UCSD-AML1 (cell line): ENCODE measurements around the gene SRGAP3.

Experiments used
- DNase-seq: peaks from one replicate; lab custom pipeline; 2025; ENCODE audit not compliant: unreplicated experiment; lab: John Stamatoyannopoulos, UW

The SRGAP3 gene

GRCh38 chr3:9254764-9255163 lies 5.3 kb upstream of the SRGAP3 start:
- DNase-seq = no peak

GRCh38 chr3:9253327-9253726 lies 3.9 kb upstream of the SRGAP3 start:
- no peak for DNase-seq

GRCh38 chr3:9251055-9251786 lies 1.8 kb upstream of the SRGAP3 start:
- DNase-seq = no peak

- DNase-seq = no peak
Observed at GRCh38 chr3:9250236-9250635, 790 bp upstream of the SRGAP3 start.

- DNase-seq = no peak
Observed at GRCh38 chr3:9248522-9249271, 749 bp downstream of the SRGAP3 start.

DNA sequence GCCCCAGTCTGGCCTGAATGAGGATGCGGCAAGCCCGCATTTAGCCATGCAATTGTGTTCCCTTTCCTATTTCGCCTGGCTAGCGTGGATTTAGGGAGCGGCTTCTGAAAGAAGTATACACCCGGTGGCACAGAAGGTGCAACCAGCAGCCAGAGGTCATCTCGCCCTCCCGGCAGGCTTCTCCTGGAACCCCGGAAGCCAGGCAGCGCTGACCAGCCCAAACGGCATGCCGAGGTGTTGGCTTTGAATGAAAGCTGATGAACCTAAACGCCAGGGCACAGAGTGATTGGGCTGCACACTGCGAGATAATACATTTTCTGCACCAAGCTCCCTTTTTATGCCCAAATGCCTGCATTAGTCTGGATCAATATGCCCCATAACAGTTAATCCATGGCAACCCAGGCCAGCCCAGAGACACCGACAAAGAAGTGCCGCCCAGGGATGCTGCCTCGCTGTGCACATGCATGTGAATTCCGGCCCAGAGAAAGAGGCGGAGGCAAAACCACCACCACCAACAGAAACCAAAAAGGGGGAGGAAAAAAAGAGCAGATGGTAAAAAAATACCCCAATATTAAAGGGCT lies 1.4 kb downstream of the SRGAP3 start:
- DNase-seq = no peak

- no peak for DNase-seq
Observed at GRCh38 chr3:9247361-9247940, 2.0 kb downstream of the SRGAP3 start.

GRCh38 chr3:9246189-9246588 lies 3.3 kb downstream of the SRGAP3 start:
- no peak for DNase-seq

DNA sequence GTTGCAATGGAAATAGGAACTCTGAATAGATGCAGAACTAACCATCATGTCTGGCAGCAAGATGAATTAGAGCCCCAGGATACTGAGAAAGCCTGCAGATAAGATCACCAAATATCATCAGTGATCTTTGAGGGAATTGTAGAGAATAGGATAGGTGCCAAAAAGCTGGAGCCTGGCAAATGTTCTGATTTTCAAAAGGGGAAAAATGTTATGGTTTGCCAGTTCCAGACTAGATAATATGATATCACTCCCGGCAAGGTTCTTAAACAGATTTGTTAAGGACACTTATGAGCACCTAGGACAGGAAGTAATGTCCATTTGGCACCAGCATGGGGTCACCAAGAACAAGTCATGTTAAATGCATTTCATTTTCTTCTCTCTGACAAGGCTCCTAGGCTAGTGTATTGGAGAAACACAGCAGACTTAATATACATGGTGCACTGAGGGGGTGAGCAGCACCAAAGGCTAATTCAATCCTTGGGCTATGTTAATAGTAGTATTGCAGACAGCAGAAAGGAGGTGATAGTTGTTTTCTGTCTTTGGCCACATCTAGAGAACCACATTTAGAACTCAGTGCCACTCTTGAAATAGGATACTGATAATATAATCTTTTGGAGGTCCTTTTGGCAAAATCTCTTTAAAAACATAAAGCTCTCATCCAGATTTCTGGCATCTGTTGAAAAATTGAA lies 4.8 kb downstream of the SRGAP3 start:
- DNase-seq = no peak

- DNase-seq = no peak
Observed at GRCh38 chr3:9241956-9242355, 7.5 kb downstream of the SRGAP3 start.

DNA sequence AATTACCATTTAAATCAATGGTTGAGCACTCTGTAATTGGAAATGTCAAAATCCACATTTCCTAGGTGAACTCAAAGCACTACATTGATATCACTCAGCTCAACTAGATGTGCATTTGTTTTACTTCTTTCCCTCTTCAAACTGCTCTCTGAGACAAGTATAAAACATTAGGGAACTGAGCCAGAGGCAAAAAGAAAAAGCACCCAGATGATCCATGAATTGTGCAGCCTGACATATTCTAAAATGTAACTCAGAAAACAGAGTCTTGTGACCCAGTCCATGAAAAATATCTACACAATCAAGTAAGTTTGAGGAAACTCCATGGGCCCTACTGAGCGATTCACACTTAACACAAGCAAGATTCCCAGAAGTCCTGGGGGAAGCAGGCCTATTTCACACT lies 9.8 kb downstream of the SRGAP3 start:
- DNase-seq = no peak

GRCh38 chr3:9238721-9239295 lies 10.6 kb downstream of the SRGAP3 start:
- DNase-seq = no peak

DNA sequence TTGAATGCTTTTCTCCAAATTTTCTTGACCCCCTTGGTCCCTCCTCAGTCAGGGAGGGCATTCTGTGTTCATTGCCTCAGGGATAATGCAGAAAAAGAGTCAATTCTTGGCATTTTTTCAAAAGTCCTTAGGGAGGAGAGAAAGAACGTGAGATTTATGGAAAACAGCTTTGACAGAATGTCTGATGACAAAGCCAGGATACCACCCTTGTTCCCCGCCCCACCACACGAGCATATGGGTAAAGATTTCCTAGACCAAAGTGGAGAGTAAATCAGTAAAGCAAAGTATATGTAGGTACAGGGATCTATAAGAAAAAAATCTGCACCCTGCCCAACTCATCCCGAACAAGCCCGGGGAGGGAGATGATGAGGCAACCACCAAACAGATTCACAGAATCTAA lies 11.2 kb downstream of the SRGAP3 start:
- DNase-seq = no peak

GRCh38 chr3:9233814-9234600 lies 15.4 kb downstream of the SRGAP3 start:
- DNase-seq = no peak

DNA sequence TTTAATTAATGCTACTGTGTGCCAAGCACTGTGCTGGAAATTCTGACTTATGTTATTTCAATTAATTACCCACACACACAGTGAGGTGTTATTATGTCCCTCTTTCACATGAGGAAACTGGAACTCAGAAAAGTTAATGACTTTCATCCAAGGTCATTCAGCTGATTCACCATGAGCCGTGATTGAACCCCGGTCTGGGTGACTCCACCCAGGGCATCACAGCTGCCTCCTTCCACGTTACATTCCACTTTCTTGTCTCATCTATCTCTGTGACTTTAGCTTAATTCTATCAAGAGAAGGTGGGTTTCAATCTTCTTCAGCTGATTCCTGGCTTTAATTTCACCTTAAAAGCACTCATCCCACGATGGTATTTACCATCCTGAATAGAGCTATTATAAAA lies 16.3 kb downstream of the SRGAP3 start:
- no peak for DNase-seq

DNA sequence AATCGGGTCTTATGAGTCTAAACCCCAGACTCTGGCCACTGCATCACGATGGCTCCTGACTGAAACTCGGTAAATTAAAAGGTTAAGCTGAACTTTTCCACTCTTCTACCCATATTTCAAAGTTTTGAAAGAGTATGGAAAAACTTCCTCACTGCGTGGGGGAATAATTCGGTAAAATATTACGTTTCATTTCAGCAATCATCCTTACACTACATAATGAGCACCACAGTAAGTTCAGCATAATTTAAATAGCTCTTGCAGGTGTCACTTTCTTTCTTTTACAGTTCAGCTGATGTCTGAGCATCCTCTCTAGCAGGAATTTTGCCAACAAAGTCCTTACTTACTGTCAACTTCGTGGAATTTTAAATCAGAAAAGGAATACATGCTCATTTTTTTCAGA lies 17.5 kb downstream of the SRGAP3 start:
- DNase-seq = no peak

DNA sequence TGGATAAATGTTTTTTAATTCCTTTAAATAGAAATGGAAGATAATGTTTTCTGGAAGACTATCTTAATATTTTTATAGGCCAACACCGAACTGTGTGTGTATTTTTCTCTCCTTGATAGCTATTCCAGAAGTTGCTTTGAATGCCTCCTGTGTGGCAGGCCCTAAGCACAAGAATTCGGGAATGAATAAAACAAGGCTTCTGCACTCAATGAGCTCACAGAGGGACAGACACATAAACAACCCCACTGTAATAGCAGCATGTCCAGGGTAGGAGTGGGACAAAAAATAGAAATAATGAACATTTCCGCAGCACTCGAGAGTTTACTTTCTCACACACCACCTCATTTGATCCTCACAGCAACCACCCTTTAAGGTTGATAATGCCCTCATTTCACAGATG lies 18.0 kb downstream of the SRGAP3 start:
- DNase-seq = no peak

- no peak for DNase-seq
Observed at GRCh38 chr3:9231006-9231405, 18.4 kb downstream of the SRGAP3 start.

DNA sequence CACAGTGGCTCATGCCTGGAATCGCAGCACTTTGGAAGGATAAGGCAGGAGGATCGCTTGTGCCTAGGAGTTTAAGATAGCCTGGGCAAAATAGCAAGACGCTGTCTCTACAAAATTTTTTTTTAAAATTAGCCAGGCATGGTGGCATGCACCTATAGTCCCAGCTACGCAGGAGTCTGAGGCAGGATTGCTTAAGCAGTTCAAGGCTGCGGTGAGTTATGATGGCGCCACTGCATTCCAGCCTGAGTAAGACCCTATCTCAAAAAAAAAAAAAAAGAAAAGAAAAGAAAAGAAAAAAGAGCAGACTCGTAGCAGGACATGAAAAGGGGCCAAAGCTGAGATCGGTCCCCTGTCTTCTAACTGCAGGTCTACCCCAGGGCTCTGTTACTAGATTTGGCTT lies 18.9 kb downstream of the SRGAP3 start:
- no peak for DNase-seq

DNA sequence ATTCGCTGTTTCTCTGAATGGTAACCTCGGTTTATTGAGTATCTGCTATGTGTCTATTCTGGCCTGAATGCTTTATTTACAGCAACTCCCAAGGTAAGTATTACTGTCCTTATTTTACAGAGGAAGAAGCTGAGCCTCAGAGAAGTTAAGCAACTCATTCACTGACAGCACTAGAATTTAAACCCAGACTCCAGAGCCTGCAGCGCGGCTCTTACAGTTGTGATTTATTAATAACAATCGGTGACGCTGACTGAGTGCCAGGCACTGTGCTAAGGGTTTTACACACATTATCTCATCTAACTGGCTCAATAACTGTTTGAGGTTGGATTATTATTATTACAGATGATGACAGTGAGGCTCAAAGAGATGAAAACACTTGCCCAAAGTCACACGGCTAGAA lies 19.6 kb downstream of the SRGAP3 start:
- DNase-seq = no peak
